Measurements from ENCODE around the gene CNIH4.

Gene CNIH4

DNA sequence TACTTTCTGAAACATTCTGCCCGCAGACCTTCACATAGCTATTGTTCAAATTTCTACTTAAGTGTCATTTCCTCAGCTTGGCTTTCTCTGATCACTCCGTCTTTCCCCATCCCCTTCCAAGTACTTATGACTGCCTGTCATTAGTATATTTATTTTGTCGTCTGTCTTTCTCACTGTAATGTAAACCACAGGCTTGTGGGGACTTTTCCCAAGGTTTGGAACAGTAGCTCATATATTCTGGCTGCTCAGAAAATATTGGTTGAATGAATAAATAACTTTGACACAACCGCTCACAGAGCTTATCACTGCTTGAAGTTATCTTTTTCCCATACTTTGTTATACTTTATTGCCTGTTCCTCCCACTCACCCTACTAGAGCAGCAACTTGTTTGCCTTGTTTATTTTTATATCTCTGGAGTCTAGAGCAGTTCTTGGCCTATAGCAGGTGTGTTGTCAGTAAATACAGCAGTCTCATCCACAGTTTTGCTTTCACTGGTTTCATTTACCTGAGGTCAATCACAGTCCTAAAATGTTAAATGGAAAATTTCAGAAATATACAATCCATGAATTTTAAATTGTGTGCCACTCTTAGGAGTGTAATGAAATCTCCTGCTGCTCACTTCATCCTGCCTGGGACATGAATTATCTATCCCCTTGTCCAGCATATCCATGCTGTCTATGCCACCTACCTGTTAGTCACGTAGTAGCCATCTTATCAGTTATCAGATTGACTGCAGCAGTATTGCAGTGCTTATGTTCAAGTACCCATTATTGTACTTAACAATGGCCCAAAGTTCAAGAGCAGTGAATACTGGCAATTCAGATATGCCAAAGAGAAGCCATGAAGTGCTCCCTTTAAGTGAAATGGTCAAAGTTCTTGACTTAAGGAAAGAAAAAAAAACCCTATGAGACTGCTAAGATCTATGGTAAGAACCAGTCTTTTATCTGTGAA, 2.4 kb upstream of the CNIH4 start:
- H3K36me3 ChIP-seq (ENCODE audit: control insufficient read depth, low read depth, low read length) = no peaks in the 10 kb centered on the region
- no peak overlapping the region for H3K4me3 ChIP-seq (ENCODE audit: low read length)
- H3K27ac ChIP-seq (ENCODE audit: low read length) = no peak overlapping the region
- no peaks in the 10 kb centered on the region for H3K27me3 ChIP-seq (ENCODE audit: control insufficient read depth, insufficient read depth, low read length)
- H3K9me3 ChIP-seq (ENCODE audit: control insufficient read depth, low read depth, low read length) = no peaks in the 10 kb centered on the region
- H3K4me1 ChIP-seq (ENCODE audit: control insufficient read depth, low read depth, low read length) = peaks cover 14% of the 10 kb centered on the region
- no peak overlapping the region for H3K9ac ChIP-seq (ENCODE audit: low read length)

DNA sequence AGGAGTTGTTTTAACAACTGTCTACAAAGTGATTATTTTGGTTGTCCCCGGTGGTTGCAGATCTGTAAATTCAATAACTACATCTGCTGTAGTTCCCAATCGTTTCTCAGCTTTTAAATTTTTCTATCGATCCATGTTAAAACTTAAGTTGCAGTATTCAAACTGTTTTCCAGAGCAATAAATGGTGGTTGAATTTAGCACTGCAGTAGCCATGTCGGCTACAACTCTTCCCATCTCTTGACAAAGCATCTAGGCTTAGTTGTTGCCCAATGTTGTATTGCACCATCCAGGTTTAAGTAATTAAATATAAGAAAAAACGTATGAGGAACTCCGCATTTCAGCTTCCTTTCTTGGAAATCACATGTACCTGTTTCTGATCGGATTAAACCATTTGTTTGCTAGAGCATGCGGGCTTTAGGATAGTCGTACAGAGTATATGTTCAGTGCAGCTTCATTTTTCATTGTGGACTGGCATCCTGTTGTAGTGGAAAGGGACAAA, 996 bp downstream of the CNIH4 start:
- Histone ChIP-seq H3K27me3 (ENCODE audit: control insufficient read depth, insufficient read depth, low read length) (no peaks in the 10 kb centered on the region), H3K4me1 (ENCODE audit: control insufficient read depth, low read depth, low read length) (peaks cover 14% of the 10 kb centered on the region), H3K4me3 (ENCODE audit: low read length) (peak overlapping the region; percentile 90), H3K36me3 (ENCODE audit: control insufficient read depth, low read depth, low read length) (no peaks in the 10 kb centered on the region), H3K9ac (ENCODE audit: low read length) (peak overlapping the region; percentile 58), H3K27ac (ENCODE audit: low read length) (no peak overlapping the region), H3K9me3 (ENCODE audit: control insufficient read depth, low read depth, low read length) (no peaks in the 10 kb centered on the region)

DNA sequence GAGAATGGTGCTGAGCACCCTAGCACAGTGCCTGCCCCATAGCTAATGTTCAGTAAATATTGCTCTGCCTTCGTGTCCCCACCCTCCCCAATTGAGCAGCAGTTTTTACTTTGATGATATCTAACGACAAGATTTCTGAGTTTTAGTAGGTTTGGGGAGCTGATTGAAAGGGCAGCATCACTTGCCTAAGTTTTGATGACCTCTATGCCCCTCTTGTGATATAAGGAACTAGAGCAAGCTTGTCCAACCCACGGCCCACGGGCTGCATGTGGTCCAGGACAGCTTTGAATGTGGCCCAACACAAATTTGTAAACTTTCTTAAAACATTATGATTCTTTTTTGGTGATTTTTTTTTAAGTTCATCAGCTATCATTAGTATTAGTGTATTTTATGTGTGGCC, 1.6 kb downstream of the CNIH4 start:
- Histone ChIP-seq H3K9me3 (ENCODE audit: control insufficient read depth, low read depth, low read length) (no peaks in the 10 kb centered on the region), H3K27me3 (ENCODE audit: control insufficient read depth, insufficient read depth, low read length) (no peaks in the 10 kb centered on the region), H3K36me3 (ENCODE audit: control insufficient read depth, low read depth, low read length) (no peaks in the 10 kb centered on the region), H3K27ac (ENCODE audit: low read length) (no peak overlapping the region), H3K4me3 (ENCODE audit: low read length) (peak overlapping the region; percentile 90), H3K9ac (ENCODE audit: low read length) (peak overlapping the region; percentile 58), H3K4me1 (ENCODE audit: control insufficient read depth, low read depth, low read length) (peaks cover 14% of the 10 kb centered on the region)

DNA sequence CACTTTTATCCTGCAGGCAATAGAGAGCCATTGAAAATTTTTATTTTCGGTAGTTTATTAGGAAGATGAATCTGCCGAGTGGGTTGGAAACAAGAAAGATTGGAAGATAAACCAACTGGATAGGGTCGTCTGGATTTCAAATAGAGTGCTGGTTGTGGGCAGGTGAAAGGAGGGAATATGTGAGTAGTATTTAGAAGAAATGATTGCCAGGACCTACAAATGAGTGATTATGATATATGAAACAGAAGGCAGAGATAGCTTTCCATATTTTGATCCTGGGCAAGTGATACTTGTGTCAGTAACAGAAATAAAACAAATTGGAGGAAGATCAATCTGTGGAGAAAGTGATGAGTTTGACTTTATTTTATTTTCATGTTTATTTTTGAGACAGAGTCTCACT, 2.5 kb downstream of the CNIH4 start:
- H3K4me1 ChIP-seq (ENCODE audit: control insufficient read depth, low read depth, low read length) = peaks cover 14% of the 10 kb centered on the region
- no peak overlapping the region for H3K4me3 ChIP-seq (ENCODE audit: low read length)
- no peak overlapping the region for H3K27ac ChIP-seq (ENCODE audit: low read length)
- no peak overlapping the region for H3K9ac ChIP-seq (ENCODE audit: low read length)
- no peaks in the 10 kb centered on the region for H3K27me3 ChIP-seq (ENCODE audit: control insufficient read depth, insufficient read depth, low read length)
- no peaks in the 10 kb centered on the region for H3K9me3 ChIP-seq (ENCODE audit: control insufficient read depth, low read depth, low read length)
- H3K36me3 ChIP-seq (ENCODE audit: control insufficient read depth, low read depth, low read length) = peaks cover 6% of the 10 kb centered on the region

DNA sequence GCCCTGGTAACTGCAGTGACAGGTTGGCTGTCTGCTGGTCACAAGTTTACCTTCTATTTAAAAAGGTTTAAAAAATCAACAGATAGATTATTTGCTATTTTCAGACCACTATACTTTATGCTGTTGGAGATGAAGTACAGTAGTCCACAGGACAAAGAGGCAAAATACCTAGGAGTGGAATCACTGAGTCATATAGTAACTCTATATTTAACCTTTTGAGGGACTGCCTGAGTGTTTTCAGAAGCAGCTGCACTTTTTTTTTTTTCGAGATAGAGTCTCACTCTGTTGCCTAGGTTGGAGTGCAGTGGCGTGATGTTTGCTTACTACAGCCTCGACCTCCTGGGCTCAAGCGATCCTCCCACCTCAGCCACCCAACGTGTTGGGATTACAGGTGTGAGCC, 11.7 kb downstream of the CNIH4 start:
- H3K27ac ChIP-seq (ENCODE audit: low read length) = no peak overlapping the region
- no peaks in the 10 kb centered on the region for H3K27me3 ChIP-seq (ENCODE audit: control insufficient read depth, insufficient read depth, low read length)
- no peaks in the 10 kb centered on the region for H3K4me1 ChIP-seq (ENCODE audit: control insufficient read depth, low read depth, low read length)
- no peak overlapping the region for H3K4me3 ChIP-seq (ENCODE audit: low read length)
- H3K9ac ChIP-seq (ENCODE audit: low read length) = no peak overlapping the region
- H3K36me3 ChIP-seq (ENCODE audit: control insufficient read depth, low read depth, low read length) = peaks cover 69% of the 10 kb centered on the region
- H3K9me3 ChIP-seq (ENCODE audit: control insufficient read depth, low read depth, low read length) = no peaks in the 10 kb centered on the region

DNA sequence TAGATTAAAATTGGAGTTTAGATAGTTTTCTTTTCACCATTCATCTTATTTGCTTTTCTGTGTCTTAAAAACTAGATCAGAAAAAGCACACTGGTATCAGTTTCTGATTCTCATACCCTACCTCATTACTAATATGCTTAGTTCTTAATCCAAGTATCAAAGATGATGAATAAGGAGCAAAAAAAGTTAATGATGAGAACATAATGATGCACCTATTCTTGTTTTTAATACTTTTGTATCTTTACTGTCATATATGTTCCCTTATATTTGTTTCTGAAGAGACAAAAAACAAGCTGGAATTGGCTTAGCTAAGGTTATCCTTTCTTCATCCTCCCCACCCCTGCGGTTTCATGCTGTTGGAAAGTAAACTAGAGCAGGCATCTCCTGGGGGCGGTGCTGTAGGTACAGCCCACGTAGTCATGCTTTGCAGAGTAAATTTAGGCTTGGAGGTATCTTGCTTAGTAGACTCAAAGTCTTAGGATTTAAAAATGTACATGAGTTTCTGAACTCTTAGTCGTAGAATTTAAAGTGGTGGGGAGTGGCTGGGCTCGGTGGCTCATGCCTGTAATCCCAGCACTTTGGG, 16.4 kb downstream of the CNIH4 start:
- H3K4me1 ChIP-seq (ENCODE audit: control insufficient read depth, low read depth, low read length) = no peaks in the 10 kb centered on the region
- H3K9me3 ChIP-seq (ENCODE audit: control insufficient read depth, low read depth, low read length) = no peaks in the 10 kb centered on the region
- peaks cover 80% of the 10 kb centered on the region for H3K36me3 ChIP-seq (ENCODE audit: control insufficient read depth, low read depth, low read length)
- H3K27me3 ChIP-seq (ENCODE audit: control insufficient read depth, insufficient read depth, low read length) = no peaks in the 10 kb centered on the region
- H3K4me3 ChIP-seq (ENCODE audit: low read length) = no peak overlapping the region
- H3K9ac ChIP-seq (ENCODE audit: low read length) = no peak overlapping the region
- H3K27ac ChIP-seq (ENCODE audit: low read length) = no peak overlapping the region

DNA sequence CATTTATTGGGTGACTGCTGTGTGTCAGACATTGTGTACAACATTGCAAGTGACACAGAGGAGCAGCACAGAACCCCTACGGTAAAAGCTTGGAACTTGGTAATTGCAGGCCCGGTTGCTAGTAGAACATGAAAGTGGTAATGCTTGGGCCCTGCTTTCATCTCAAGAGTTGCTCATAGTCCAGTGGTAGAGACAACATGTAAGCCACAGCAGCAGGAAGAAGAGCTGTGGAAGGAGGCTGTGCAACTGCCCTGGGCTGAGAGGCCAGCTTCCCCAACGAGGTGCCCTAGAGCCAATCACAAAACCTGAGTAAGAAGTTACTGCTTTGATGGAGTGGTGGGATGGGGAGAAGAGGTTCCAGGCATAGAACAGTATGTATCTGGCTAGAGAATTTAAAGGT, 18.4 kb downstream of the CNIH4 start:
- peaks cover 72% of the 10 kb centered on the region for H3K36me3 ChIP-seq (ENCODE audit: control insufficient read depth, low read depth, low read length)
- H3K4me1 ChIP-seq (ENCODE audit: control insufficient read depth, low read depth, low read length) = no peaks in the 10 kb centered on the region
- no peaks in the 10 kb centered on the region for H3K27me3 ChIP-seq (ENCODE audit: control insufficient read depth, insufficient read depth, low read length)
- no peak overlapping the region for H3K4me3 ChIP-seq (ENCODE audit: low read length)
- H3K9ac ChIP-seq (ENCODE audit: low read length) = no peak overlapping the region
- no peak overlapping the region for H3K27ac ChIP-seq (ENCODE audit: low read length)
- no peaks in the 10 kb centered on the region for H3K9me3 ChIP-seq (ENCODE audit: control insufficient read depth, low read depth, low read length)

DNA sequence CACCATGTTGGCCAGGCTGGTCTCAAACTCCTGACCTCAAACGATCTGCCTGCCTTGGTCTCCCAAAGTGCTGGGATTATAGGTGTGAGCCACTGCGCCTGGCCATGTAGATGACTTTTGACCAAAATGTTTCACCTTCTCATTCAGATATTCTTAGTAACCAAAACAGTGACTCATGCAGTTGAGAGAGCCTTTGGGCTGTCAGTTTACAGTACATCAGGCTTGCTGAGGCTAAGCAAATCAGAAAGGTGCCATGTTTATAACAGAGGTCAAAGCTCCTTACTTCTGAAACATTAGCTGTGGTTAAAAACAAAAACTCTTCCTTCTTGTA, 21.0 kb downstream of the CNIH4 start:
- H3K9me3 ChIP-seq (ENCODE audit: control insufficient read depth, low read depth, low read length) = no peaks in the 10 kb centered on the region
- H3K9ac ChIP-seq (ENCODE audit: low read length) = no peak overlapping the region
- no peak overlapping the region for H3K4me3 ChIP-seq (ENCODE audit: low read length)
- H3K27ac ChIP-seq (ENCODE audit: low read length) = no peak overlapping the region
- H3K36me3 ChIP-seq (ENCODE audit: control insufficient read depth, low read depth, low read length) = peaks cover 49% of the 10 kb centered on the region
- no peaks in the 10 kb centered on the region for H3K4me1 ChIP-seq (ENCODE audit: control insufficient read depth, low read depth, low read length)
- no peaks in the 10 kb centered on the region for H3K27me3 ChIP-seq (ENCODE audit: control insufficient read depth, insufficient read depth, low read length)

DNA sequence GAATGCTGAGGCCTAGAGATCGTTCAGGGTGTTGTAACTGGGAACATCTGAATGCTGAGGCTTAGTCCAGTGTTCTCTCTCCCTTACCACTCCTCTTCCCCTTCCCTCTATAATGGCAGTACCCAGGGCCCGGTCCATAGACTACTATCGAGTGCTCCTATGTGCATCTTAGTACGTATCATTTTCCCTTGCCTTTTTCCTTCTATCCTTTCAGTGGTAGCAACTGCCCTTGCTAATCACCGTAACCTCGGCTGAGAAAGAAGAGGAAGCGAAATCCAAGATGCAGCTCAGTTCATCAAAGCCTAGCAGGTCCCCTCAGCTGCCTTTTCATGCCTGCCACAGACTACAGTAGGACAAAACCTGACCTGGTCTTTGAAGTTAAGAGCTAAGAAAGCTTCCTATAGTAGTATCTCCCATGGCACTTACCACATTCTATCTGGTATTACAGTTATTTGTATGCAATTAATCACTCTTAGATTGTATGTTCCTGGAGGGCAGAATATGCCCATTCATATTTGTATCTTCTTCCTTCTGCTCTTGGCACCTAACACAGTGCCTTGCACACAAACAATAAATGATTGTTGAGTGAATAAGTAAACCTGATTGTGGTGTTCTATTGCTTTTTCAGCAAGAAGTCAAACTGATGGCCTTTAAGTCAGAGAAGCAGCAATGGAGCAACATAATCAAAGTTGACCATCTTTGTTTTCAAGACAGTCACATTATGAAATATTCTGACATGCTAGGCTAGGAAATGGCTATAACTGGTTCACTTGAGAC, 22.4 kb downstream of the CNIH4 start:
- no peaks in the 10 kb centered on the region for H3K27me3 ChIP-seq (ENCODE audit: control insufficient read depth, insufficient read depth, low read length)
- no peaks in the 10 kb centered on the region for H3K4me1 ChIP-seq (ENCODE audit: control insufficient read depth, low read depth, low read length)
- no peak overlapping the region for H3K4me3 ChIP-seq (ENCODE audit: low read length)
- H3K9me3 ChIP-seq (ENCODE audit: control insufficient read depth, low read depth, low read length) = no peaks in the 10 kb centered on the region
- H3K36me3 ChIP-seq (ENCODE audit: control insufficient read depth, low read depth, low read length) = peaks cover 40% of the 10 kb centered on the region
- H3K9ac ChIP-seq (ENCODE audit: low read length) = no peak overlapping the region
- H3K27ac ChIP-seq (ENCODE audit: low read length) = no peak overlapping the region

DNA sequence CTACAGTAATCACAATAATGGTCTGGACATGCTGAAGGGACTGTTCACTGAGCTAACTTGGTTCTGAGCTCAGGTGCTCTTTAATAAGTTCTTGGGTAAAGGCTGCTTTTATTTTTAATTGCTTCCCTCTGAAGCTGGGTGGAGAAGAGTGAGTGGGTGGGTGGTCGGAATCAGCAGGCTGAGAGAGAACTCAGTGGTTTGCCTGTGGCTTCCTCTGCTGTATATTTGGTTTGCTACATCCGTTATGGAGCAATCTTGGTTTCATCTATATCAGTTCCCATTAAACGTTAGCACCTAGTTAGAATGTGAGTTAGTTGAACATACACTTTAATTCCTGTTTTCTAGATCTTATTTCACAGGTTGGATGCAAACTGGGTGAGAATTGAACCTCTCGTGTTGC, 23.3 kb downstream of the CNIH4 start:
- Histone ChIP-seq H3K36me3 (ENCODE audit: control insufficient read depth, low read depth, low read length) (peaks cover 33% of the 10 kb centered on the region), H3K27me3 (ENCODE audit: control insufficient read depth, insufficient read depth, low read length) (no peaks in the 10 kb centered on the region), H3K4me1 (ENCODE audit: control insufficient read depth, low read depth, low read length) (no peaks in the 10 kb centered on the region), H3K4me3 (ENCODE audit: low read length) (no peak overlapping the region), H3K9me3 (ENCODE audit: control insufficient read depth, low read depth, low read length) (no peaks in the 10 kb centered on the region), H3K27ac (ENCODE audit: low read length) (no peak overlapping the region), H3K9ac (ENCODE audit: low read length) (no peak overlapping the region)

DNA sequence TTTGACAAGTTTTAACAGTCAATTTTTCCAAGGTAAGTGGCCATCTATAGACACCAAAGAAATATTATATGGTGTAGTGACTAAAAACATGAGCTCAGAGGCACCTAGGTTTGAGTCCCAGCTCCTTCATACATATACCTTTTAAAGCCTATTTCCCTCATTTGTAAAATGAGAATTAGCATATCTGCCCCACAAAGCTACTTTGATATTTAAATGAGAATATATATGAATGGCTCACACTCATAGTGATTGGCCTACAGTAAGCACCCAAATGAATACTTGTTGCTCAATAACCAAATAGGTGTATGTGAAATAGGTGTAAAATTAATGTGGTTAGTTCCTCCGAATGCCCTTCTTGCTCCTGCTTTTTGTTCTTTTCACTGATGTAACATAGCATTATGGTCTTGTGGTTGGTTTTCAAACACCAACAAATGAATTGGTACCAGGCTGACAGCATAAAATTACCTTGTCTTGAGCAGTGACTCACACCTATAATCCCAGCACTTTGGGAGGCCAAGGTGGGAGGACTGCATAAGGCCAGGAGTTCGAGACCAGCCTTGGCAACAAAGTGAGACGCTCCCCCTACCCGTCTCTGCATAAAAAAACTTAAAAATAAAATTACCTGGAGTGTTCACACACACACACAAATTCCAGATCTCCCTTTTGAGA, 25.3 kb downstream of the CNIH4 start:
- Histone ChIP-seq H3K27me3 (ENCODE audit: control insufficient read depth, insufficient read depth, low read length) (no peaks in the 10 kb centered on the region), H3K9ac (ENCODE audit: low read length) (no peak overlapping the region), H3K4me1 (ENCODE audit: control insufficient read depth, low read depth, low read length) (no peaks in the 10 kb centered on the region), H3K36me3 (ENCODE audit: control insufficient read depth, low read depth, low read length) (peaks cover 26% of the 10 kb centered on the region), H3K9me3 (ENCODE audit: control insufficient read depth, low read depth, low read length) (no peaks in the 10 kb centered on the region), H3K27ac (ENCODE audit: low read length) (no peak overlapping the region), H3K4me3 (ENCODE audit: low read length) (no peak overlapping the region)

All from iPS-18a (cell line).